Sigmoid colon (tissue), 3 donors: ENCODE results near the gene MESD.

Source experiments
- POLR2A ChIP-seq, 2 donors: fragments of 450-650 bp; IDR thresholded peaks; one replicate each; pipeline ENCODE4 v1.6.1; 2016; ENCODE audit warnings: antibody characterized with exemption in 2 of 2, mild to moderate bottlenecking in 2 of 2, moderate library complexity in 2 of 2
- TF ChIP-seq, protein P1 (sequence below), 4 experiments: fragments of 450-650 bp in 3 of 4; fragments of 200-600 bp in 1 of 4; IDR thresholded peaks; one replicate each; pipeline ENCODE4 v1.5.1; 2016 to 2019; ENCODE audit warnings: antibody characterized with exemption in 4 of 4, mild to moderate bottlenecking in 3 of 4, moderate library complexity in 2 of 4

DNA sequence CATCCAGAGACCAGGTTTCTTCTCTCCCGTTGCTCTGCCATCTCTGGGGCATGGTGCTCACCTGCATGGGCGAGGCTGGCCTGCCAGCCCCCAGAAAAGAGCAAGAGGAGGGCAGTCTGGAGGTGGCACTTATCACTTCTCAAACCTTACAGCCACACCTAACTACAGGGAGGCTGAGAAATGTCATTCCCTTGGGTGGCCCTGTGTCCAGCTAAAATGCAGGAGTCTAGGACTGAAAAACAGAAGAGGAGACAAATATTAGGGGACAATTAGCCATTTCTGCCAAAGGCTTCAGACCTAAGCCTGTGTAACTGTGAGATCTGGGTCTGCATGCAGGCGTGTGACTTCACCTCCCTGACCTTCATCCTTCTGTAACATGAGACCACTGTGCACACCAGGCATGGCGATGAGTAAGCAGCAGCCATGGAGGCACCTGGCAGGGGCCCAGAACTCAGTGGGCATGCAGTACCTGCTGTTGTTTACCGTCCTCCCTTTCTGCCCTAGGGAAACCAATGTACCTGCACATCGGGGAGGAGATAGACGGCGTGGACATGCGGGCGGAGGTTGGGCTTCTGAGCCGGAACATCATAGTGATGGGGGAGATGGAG lies 83.4 kb downstream of the MESD start:
- no peak for TF ChIP-seq POLR2A (IDR thresholded peaks at IDR 0.05)
- TF ChIP-seq, protein P1, sequence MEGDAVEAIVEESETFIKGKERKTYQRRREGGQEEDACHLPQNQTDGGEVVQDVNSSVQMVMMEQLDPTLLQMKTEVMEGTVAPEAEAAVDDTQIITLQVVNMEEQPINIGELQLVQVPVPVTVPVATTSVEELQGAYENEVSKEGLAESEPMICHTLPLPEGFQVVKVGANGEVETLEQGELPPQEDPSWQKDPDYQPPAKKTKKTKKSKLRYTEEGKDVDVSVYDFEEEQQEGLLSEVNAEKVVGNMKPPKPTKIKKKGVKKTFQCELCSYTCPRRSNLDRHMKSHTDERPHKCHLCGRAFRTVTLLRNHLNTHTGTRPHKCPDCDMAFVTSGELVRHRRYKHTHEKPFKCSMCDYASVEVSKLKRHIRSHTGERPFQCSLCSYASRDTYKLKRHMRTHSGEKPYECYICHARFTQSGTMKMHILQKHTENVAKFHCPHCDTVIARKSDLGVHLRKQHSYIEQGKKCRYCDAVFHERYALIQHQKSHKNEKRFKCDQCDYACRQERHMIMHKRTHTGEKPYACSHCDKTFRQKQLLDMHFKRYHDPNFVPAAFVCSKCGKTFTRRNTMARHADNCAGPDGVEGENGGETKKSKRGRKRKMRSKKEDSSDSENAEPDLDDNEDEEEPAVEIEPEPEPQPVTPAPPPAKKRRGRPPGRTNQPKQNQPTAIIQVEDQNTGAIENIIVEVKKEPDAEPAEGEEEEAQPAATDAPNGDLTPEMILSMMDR (IDR thresholded peaks at IDR 0.05) = no peak
